WERI-Rb-1 (cell line): ENCODE results near the gene TTC28.

Experiments
- DNase-seq: peaks from one replicate; pipeline ENCODE4 v3.0.0-alpha.2; 2020
- H3K27ac ChIP-seq: fragments of 250-450 bp; sonication (Bioruptor Pico); 2 replicates; pipeline ENCODE4 v1.5.1; 2020; ENCODE audit warnings: mild to moderate bottlenecking, moderate library complexity
- H3K27me3 ChIP-seq: fragments of 250-450 bp; sonication (Bioruptor Pico); 2 replicates; pipeline ENCODE4 v1.5.1; 2021; ENCODE audit warnings: mild to moderate bottlenecking, low read depth, moderate library complexity; ENCODE audit not compliant: insufficient read depth, severe bottlenecking
- H3K36me3 ChIP-seq: fragments of 250-450 bp; sonication (Bioruptor Pico); 2 replicates; pipeline ENCODE4 v1.5.1; 2020; ENCODE audit warnings: mild to moderate bottlenecking, moderate library complexity
- H3K4me3 ChIP-seq: 2 replicates; pipeline ENCODE4 v1.5.1; 2011; ENCODE audit warnings: low read depth, mild to moderate bottlenecking, control low read depth, low read length
- H3K9me3 ChIP-seq: fragments of 250-450 bp; sonication (Bioruptor Pico); 2 replicates; pipeline ENCODE4 v1.5.1; 2021; ENCODE audit warnings: mild to moderate bottlenecking, moderate library complexity; ENCODE audit not compliant: severe bottlenecking
- CTCF ChIP-seq: IDR thresholded peaks from 2 replicates; pipeline ENCODE4 v1.5.1; 2011; ENCODE audit warnings: low read depth, mild to moderate bottlenecking, control low read depth, inconsistent platforms, low read length

Gene TTC28

DNA sequence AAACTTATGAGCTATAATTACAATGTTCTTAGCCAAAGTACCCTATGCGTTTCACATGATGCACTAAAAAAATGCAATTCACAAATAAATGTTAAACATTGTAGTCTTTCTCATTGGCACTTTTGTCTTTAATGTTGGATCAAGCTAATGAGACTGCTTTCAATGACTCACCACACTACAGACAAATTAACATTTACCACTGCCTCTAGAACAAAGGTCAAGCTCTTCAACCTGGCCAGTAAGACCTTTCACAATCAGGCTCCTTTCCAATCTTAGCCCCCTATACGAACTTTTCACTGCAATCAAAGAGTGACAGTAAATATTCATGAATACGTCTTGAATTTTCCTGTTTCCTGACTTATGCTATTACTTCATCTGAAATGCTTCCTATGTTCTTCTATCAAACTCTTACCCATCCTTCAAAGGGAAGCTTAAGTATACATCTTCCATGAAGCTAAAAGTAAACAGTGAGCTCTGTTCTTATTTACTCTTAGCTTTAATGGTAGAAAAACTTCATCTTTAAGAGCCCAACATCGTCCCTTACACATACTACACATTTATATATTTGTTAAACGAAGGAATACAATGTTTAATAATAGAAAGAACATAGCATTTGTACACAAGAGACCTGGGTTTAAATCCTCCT, 433.9 kb downstream of the TTC28 start:
- H3K27ac ChIP-seq = no peak overlapping the region
- H3K9me3 ChIP-seq = no peaks in the 10 kb centered on the region
- DNase-seq = no peak
- no peaks in the 10 kb centered on the region for H3K27me3 ChIP-seq
- TF ChIP-seq CTCF = no peak
- H3K4me3 ChIP-seq = no peak overlapping the region
- H3K36me3 ChIP-seq = no peaks in the 10 kb centered on the region

GRCh38 chr22:28244757-28245156, 434.9 kb downstream of the TTC28 start:
- Histone ChIP-seq H3K27me3 (no peaks in the 10 kb centered on the region), H3K9me3 (no peaks in the 10 kb centered on the region), H3K4me3 (no peak overlapping the region), H3K27ac (no peak overlapping the region), H3K36me3 (no peaks in the 10 kb centered on the region)
- no peak for DNase-seq
- TF ChIP-seq CTCF = no peak

- Histone ChIP-seq H3K27ac (no peak overlapping the region), H3K9me3 (no peaks in the 10 kb centered on the region), H3K4me3 (no peak overlapping the region), H3K27me3 (no peaks in the 10 kb centered on the region), H3K36me3 (no peaks in the 10 kb centered on the region)
- no peak for TF ChIP-seq CTCF
- no peak for DNase-seq
These were observed 436.1 kb downstream of the TTC28 start for GRCh38 chr22:28243539-28243938.

DNA sequence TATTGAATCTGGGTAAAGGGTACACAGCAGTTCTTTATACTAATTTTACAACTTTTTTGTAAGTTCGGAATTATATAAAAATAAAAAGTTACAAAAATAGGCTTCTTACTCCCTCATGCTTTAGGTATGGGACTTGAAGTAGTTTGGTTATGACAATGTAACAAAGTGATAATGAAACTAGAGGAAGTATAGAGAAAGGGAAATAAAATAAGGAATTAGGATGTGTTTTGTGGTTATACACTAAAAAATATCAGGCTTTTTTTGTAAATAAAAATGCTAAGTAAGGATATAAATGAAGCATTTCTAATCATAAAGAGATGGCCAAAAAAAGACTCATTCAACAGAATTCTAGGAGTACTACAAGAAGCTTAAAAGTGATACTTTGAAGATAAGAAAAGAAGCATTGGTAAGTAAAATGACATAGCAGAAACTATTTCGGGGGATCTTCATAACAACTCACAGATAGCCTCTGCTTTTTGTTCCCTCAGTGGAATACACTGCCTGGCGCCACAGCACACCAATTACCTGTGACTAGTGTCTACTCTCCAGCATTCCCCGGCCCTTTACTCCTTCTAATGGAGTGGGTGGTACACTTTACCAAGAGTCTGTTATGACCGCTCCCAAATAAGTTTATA, 437.9 kb downstream of the TTC28 start:
- Histone ChIP-seq H3K9me3 (no peaks in the 10 kb centered on the region), H3K36me3 (no peaks in the 10 kb centered on the region), H3K27me3 (no peaks in the 10 kb centered on the region), H3K27ac (no peak overlapping the region), H3K4me3 (no peak overlapping the region)
- DNase-seq = no peak
- no peak for TF ChIP-seq CTCF

DNA sequence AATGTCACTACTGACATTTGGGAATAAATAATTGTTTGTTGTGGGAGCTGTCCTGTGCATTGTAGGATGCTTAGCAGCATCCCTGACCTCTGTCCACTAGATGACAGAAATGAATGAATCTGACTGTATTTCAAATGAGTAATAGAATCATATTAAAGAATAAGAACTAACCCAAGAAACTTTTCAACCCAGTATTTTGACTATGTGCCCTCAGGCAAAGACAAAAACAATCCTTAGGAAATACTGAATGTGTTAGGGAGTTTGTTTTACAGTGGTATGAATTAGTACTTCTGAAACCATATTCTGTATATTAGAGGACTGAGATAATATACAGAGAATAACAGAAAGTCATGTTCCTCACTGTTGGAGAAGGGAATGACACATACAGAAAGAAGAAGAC, 439.7 kb downstream of the TTC28 start:
- no peak for TF ChIP-seq CTCF
- Histone ChIP-seq H3K36me3 (no peaks in the 10 kb centered on the region), H3K27ac (no peak overlapping the region), H3K9me3 (no peaks in the 10 kb centered on the region), H3K27me3 (no peaks in the 10 kb centered on the region), H3K4me3 (no peak overlapping the region)
- no peak for DNase-seq

GRCh38 chr22:28237783-28238182, 441.9 kb downstream of the TTC28 start:
- no peaks in the 10 kb centered on the region for H3K36me3 ChIP-seq
- no peaks in the 10 kb centered on the region for H3K27me3 ChIP-seq
- no peaks in the 10 kb centered on the region for H3K9me3 ChIP-seq
- H3K27ac ChIP-seq = no peak overlapping the region
- no peak for DNase-seq
- no peak overlapping the region for H3K4me3 ChIP-seq
- TF ChIP-seq CTCF = no peak
